A673 (cell line): ENCODE results near the gene MARS1. TPM values are rescaled to one million over a fixed set of nuclear protein-coding genes. Genes with fewer than 3 reads are reported as not detected.
"Not testable (repeated sequence)": the region's sequence is repeated elsewhere in the genome, so short reads cannot be mapped to it uniquely, and the experiment has no call there.

Experiments used
- BruUV-seq: library from RNA; stranded (reverse); fragments of 400-500 nt; replicated peaks from 2 replicates; lab custom pipeline; 2021; lab: Mats Ljungman, UMichigan
- CTCF ChIA-PET: fragments of 300-600 bp; sonication (Branson Sonifier 250); formaldehyde crosslinking; loops from one replicate; lab custom pipeline; 2022; ENCODE audit warnings: antibody characterized with exemption; lab: Charles Lee
- POLR2A ChIA-PET: fragments of 300-600 bp; sonication (Branson Sonifier 250); formaldehyde crosslinking; loops from one replicate; lab custom pipeline; 2022; ENCODE audit warnings: antibody characterized with exemption; ENCODE audit not compliant: low non-redundant PET; lab: Charles Lee
- DNase-seq: peaks from one replicate; pipeline ENCODE4 v3.0.0-alpha.2; 2015; ENCODE audit warnings: low spot score
- H3K27ac ChIP-seq: fragments of 200-600 bp; sonication (generic); 2 replicates; pipeline ENCODE4 v1.5.1; 2016; ENCODE audit warnings: mixed run types, low read depth, mild to moderate bottlenecking, mixed read lengths, antibody characterized with exemption, low read length; ENCODE audit not compliant: poor library complexity, severe bottlenecking
- H3K27me3 ChIP-seq: fragments of 200-600 bp; sonication (generic); replicated peaks from 2 replicates; pipeline ENCODE4 v1.6.1; 2017; ENCODE audit warnings: mixed run types, low read depth, mild to moderate bottlenecking, mixed read lengths, antibody characterized with exemption, low read length; ENCODE audit not compliant: insufficient read depth, poor library complexity
- H3K36me3 ChIP-seq: fragments of 200-600 bp; sonication (generic); 2 replicates; pipeline ENCODE4 v1.6.1; 2016; ENCODE audit warnings: mixed run types, mild to moderate bottlenecking, mixed read lengths, antibody characterized with exemption, low read length; ENCODE audit not compliant: insufficient read depth, poor library complexity, severe bottlenecking
- H3K4me1 ChIP-seq: fragments of 200-600 bp; sonication (generic); 2 replicates; pipeline ENCODE4 v1.6.1; 2017; ENCODE audit warnings: mixed run types, mild to moderate bottlenecking, mixed read lengths, antibody characterized with exemption, low read length; ENCODE audit not compliant: insufficient read depth, poor library complexity, severe bottlenecking
- H3K4me3 ChIP-seq: fragments of 200-600 bp; sonication (generic); 2 replicates; pipeline ENCODE4 v1.5.1; 2016; ENCODE audit warnings: low read depth, mixed run types, mild to moderate bottlenecking, mixed read lengths, low read length; ENCODE audit not compliant: poor library complexity, severe bottlenecking
- H3K9me3 ChIP-seq: fragments of 200-600 bp; sonication (generic); 2 replicates; pipeline ENCODE4 v1.6.1; 2016; ENCODE audit warnings: mixed run types, low read depth, mild to moderate bottlenecking, mixed read lengths, antibody characterized with exemption, low read length; ENCODE audit not compliant: poor library complexity, severe bottlenecking
- EZH2 ChIP-seq: fragments of 200-600 bp; sonication (generic); IDR thresholded peaks from 2 replicates; pipeline ENCODE4 v1.6.1; 2017; ENCODE audit warnings: borderline replicate concordance, low read depth, mild to moderate bottlenecking, mixed read lengths, antibody characterized with exemption, low read length; ENCODE audit not compliant: poor library complexity, severe bottlenecking
- intact Hi-C: fragments of 100-400 bp; cut with micrococcal nuclease; formaldehyde crosslinking; loops from one replicate; pipeline ENCODE4 v1.10.0; 2022; ENCODE audit not compliant: unreplicated experiment
- total RNA-seq: library from RNA; stranded (reverse); gene quantifications from 2 replicates; pipeline ENCODE4 v1.2.3, GENCODE V29; 2021
- TF ChIP-seq, protein P1 (sequence below): fragments of 300-800, 200-600 bp; sonication (generic); conservative IDR thresholded peaks from 2 replicates; pipeline ENCODE4 v1.5.1; 2017; ENCODE audit warnings: low read depth, mild to moderate bottlenecking, antibody characterized with exemption, low read length, moderate library complexity, mixed read lengths

The MARS1 gene
- total RNA-seq, 1 experiment from 2014 or later: 467 TPM

DNA sequence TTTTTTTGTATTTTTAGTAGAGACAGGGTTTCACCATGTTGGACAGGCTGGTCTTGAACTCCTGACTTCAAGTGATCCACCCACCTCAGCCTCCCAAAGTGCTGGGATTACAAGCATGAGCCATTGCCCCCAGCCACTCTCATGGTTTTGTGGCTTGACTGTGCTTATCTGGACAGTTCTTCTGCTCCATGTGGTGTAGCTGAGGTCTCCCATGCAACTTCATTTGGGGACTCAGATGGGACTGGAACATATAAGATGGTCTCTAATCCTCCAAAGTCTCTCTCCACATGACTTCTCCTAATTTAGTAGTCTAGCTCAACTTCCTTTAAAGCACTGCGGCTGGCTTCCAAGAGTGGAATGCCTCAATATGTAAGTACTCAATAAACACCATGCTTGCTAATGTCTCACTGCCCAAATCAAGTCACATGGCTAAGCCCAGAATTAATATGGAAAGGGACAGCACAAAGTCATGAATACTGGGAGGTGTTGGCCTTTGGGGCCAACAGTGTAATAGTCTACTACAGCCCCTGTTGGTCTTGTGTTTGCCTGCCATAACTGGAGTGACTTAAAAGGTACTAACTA is 45.9 kb upstream of the MARS1 start:
- no peaks in the 10 kb centered on the region for H3K36me3 ChIP-seq
- H3K27ac ChIP-seq: no peak overlapping the region
- H3K9me3 ChIP-seq: no peaks in the 10 kb centered on the region
- POLR2A ChIA-PET: interaction anchor here (0.6 kb wide), 1 partner anchor 13 kb away, joined by 7 read pairs; the partner anchor contains the start of gene INHBE
- intact Hi-C loops: no loop called here
- H3K4me1 ChIP-seq: no peaks in the 10 kb centered on the region
- DNase-seq: no peak
- no TSS peak for BruUV-seq
- TF ChIP-seq, protein P1, sequence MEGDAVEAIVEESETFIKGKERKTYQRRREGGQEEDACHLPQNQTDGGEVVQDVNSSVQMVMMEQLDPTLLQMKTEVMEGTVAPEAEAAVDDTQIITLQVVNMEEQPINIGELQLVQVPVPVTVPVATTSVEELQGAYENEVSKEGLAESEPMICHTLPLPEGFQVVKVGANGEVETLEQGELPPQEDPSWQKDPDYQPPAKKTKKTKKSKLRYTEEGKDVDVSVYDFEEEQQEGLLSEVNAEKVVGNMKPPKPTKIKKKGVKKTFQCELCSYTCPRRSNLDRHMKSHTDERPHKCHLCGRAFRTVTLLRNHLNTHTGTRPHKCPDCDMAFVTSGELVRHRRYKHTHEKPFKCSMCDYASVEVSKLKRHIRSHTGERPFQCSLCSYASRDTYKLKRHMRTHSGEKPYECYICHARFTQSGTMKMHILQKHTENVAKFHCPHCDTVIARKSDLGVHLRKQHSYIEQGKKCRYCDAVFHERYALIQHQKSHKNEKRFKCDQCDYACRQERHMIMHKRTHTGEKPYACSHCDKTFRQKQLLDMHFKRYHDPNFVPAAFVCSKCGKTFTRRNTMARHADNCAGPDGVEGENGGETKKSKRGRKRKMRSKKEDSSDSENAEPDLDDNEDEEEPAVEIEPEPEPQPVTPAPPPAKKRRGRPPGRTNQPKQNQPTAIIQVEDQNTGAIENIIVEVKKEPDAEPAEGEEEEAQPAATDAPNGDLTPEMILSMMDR: no peak
- TF ChIP-seq EZH2: no peak
- no peaks in the 10 kb centered on the region for H3K27me3 ChIP-seq
- H3K4me3 ChIP-seq: no peak overlapping the region
- CTCF ChIA-PET: interaction anchor here (0.6 kb wide), 1 partner anchor 11 kb away, joined by 8 read pairs; no protein-coding TSS in a partner anchor

DNA sequence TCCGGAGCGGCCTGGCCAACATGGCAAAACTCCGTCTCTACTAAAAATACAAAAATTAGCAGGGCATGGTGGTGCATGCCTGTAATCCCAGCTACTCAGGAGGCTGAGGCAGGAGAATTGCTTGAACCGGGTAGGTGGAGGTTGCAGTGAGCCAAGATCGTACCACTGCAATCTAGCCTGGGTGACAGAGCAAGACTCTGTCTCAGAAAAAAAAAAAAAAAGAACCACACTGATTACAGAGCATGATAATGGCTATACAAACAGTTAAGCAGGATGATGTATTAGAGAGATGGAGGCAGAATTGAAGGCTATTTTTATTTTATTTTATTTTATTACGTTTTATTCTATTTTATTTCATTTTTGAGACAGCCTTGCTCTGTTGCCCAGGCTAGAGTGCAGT is 43.5 kb upstream of the MARS1 start:
- DNase-seq, H3K36me3 ChIP-seq, H3K4me3 ChIP-seq, H3K4me1 ChIP-seq, BruUV-seq, intact Hi-C loops, POLR2A ChIA-PET, H3K9me3 ChIP-seq, H3K27ac ChIP-seq, H3K27me3 ChIP-seq: not testable (repeated sequence)
- CTCF ChIA-PET: interaction anchor here (0.7 kb wide), 1 partner anchor 128 kb away, joined by 4 read pairs; no protein-coding TSS in a partner anchor

DNA sequence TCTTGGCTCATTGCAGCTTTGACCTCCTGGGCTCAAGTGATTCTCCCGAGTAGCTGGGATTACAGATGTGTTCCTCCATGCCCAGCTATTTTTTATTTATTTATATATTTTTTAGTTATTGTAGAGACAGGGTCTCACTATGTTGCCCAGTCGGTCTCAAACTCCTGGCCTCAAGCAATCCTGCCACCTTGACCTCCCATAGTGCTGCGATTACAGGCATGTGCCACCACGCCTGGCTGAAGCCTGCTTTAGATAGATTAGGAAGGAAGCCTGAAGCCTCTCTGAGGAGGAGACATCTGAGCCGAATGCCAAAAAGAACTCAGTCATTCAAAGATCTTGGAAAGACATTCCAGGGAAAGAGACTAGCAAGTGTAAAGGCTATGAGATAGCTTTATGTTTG is 43.1 kb upstream of the MARS1 start:
- TF ChIP-seq EZH2: no peak
- TF ChIP-seq, protein P1: no peak
- H3K9me3 ChIP-seq: no peaks in the 10 kb centered on the region
- no peak overlapping the region for H3K27ac ChIP-seq
- H3K4me3 ChIP-seq: no peak overlapping the region
- DNase-seq: no peak
- no peaks in the 10 kb centered on the region for H3K36me3 ChIP-seq
- no peaks in the 10 kb centered on the region for H3K4me1 ChIP-seq
- ChIA-PET POLR2A (no interaction called here), CTCF (no interaction called here)
- no TSS peak for BruUV-seq
- H3K27me3 ChIP-seq: no peaks in the 10 kb centered on the region
- intact Hi-C loops: no loop called here
